Cardiac muscle cell (in vitro differentiated cells and primary cell): ENCODE results near the gene CASK. TPM values are rescaled to one million over a fixed set of nuclear protein-coding genes. Genes with fewer than 3 reads are reported as not detected.
"Not testable (repeated sequence)": the region's sequence is repeated elsewhere in the genome, so short reads cannot be mapped to it uniquely, and the experiment has no call there.

ENCODE experiments used
- DNase-seq, 2 donors: peaks; one replicate each; pipeline versions ENCODE4 v3.0.0 to v3.0.0-alpha.2; 2010 to 2017; ENCODE audit warnings: low read depth in 1 of 2, low spot score in 1 of 2
- H3K27ac ChIP-seq: fragments of 200-600 bp; sonication (generic); 2 replicates; pipeline ENCODE4 v1.5.1; 2016
- H3K27me3 ChIP-seq: fragments of 200-600 bp; sonication (generic); 2 replicates; pipeline ENCODE4 v1.6.0; 2016; ENCODE audit warnings: control low read depth
- H3K36me3 ChIP-seq: fragments of 200-600 bp; sonication (generic); 2 replicates; pipeline ENCODE4 v1.5.1; 2016; ENCODE audit warnings: control low read depth
- H3K4me1 ChIP-seq: fragments of 200-600 bp; sonication (generic); 2 replicates; pipeline ENCODE4 v1.8.1; 2017; ENCODE audit warnings: low read depth, mild to moderate bottlenecking, mixed run types
- H3K4me3 ChIP-seq: fragments of 200-600 bp; sonication (generic); 2 replicates; pipeline ENCODE4 v1.5.1; 2016; ENCODE audit warnings: mild to moderate bottlenecking
- H3K9me3 ChIP-seq: fragments of 200-600 bp; sonication (generic); 2 replicates; pipeline ENCODE4 v1.5.1; 2017; ENCODE audit warnings: low read depth, mild to moderate bottlenecking, control low read depth
- polyA plus RNA-seq: library from polyadenylated mRNA; unstranded; fragments of >200 nt; fragmentation: Nextera tagmentation; extraction: Ambion mirVana; gene quantifications from 2 replicates; pipeline ENCODE4 v1.2.1, GENCODE V29; 2016
- total RNA-seq: library from RNA; depleted of rRNA; stranded (reverse); fragments of >200 nt; gene quantifications from 2 replicates; pipeline ENCODE4 v1.2.3, GENCODE V29; 2016
- TF ChIP-seq, protein P1 (sequence below): IDR thresholded peaks from 2 replicates; pipeline ENCODE4 v1.5.1; 2012; ENCODE audit warnings: low read depth, mild to moderate bottlenecking, low read length

Gene CASK
- total and polyA plus RNA-seq, 2 experiments from 2014 or later = 40.0 to 44.6 TPM

DNA sequence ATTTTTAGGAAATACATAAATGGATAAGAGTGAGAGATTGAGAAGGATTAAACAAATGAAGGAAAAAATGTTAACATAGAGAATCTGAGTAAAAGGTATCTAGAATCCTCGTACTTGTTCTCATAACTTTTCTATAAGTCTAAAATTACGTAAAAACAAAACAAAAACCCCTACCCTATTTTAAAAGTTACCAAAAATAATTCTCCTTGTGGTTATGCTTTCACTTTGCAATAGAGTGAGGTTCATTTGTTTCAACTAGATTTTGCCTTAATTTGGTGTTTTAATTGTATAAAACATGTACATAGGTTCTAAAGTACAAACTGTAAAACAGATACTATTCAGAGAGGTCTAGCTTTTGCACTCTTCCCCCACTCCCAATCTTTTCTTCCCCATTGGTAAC, 238.4 kb downstream of the CASK start:
- TF ChIP-seq, protein P1, sequence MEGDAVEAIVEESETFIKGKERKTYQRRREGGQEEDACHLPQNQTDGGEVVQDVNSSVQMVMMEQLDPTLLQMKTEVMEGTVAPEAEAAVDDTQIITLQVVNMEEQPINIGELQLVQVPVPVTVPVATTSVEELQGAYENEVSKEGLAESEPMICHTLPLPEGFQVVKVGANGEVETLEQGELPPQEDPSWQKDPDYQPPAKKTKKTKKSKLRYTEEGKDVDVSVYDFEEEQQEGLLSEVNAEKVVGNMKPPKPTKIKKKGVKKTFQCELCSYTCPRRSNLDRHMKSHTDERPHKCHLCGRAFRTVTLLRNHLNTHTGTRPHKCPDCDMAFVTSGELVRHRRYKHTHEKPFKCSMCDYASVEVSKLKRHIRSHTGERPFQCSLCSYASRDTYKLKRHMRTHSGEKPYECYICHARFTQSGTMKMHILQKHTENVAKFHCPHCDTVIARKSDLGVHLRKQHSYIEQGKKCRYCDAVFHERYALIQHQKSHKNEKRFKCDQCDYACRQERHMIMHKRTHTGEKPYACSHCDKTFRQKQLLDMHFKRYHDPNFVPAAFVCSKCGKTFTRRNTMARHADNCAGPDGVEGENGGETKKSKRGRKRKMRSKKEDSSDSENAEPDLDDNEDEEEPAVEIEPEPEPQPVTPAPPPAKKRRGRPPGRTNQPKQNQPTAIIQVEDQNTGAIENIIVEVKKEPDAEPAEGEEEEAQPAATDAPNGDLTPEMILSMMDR = no peak
- no peaks in the 10 kb centered on the region for H3K4me1 ChIP-seq
- no peak overlapping the region for H3K4me3 ChIP-seq
- no peak for DNase-seq
- H3K27me3 ChIP-seq = no peaks in the 10 kb centered on the region
- H3K36me3 ChIP-seq = no peaks in the 10 kb centered on the region
- H3K9me3 ChIP-seq = no peaks in the 10 kb centered on the region
- no peak overlapping the region for H3K27ac ChIP-seq

DNA sequence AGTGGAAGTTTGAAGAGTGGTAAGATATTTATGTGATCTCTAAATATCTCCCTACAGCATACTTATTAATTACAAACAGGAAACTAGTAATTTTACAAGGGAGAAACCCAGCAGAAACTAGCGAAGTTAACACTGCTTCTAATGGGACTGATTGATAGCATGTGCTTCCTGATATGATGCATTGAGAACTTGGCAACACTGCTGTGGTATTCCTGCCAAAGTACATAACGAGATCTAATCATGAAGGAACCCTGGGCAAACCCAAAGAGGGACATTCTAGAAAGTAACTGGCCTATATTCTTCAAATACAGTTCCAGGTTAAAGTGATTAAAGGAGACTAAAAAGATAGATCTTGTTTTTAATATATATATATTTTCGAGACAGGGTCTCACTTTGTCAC, 239.2 kb downstream of the CASK start:
- no peak overlapping the region for H3K4me3 ChIP-seq
- no peaks in the 10 kb centered on the region for H3K27me3 ChIP-seq
- H3K36me3 ChIP-seq = no peaks in the 10 kb centered on the region
- peak in 1 of 2 donors; percentile 32 for DNase-seq
- no peak overlapping the region for H3K27ac ChIP-seq
- TF ChIP-seq, protein P1 = no peak
- H3K4me1 ChIP-seq = no peaks in the 10 kb centered on the region
- no peaks in the 10 kb centered on the region for H3K9me3 ChIP-seq

DNA sequence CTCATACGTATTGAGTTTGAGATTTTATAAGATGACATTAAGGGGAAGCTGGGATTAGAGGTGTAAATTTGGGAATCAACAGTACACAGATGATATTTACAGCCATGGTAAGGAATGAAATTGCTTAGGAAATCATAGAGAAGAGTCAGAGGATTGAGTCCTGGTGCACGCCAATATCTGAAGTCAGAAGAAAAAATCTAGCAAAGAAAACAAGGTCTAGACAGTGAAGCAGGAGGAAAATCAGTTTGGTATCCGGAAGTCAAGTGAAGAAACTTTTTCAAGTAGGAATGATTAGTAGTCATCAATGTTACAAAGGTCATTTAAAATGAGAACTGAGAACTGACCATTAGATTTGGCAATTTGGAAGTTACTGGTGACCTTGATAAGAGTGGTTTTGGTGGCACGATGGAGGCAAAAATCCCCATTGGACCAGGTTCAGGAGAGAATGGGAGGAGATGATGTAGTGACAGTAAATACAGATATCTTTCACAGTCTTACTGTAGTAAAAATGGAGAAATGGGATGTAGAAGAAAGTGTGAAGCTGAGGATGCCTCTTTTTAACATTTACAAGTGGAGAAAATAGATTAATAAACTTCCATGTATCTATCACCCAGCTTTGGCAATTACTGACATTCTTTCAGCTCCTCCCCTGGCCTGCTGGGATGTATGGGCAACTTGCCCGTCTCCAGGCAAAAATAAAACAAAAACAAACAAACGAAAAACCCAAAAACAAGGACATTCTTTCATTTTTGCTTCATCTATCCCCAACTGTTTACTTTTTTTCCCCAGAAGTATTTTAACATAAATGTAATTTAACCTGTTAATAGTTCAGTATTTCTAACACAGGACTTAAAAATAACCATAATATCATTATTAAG, 245.9 kb downstream of the CASK start:
- H3K36me3 ChIP-seq = no peaks in the 10 kb centered on the region
- H3K27ac ChIP-seq = no peak overlapping the region
- no peaks in the 10 kb centered on the region for H3K9me3 ChIP-seq
- TF ChIP-seq, protein P1 = no peak
- no peaks in the 10 kb centered on the region for H3K27me3 ChIP-seq
- no peak overlapping the region for H3K4me3 ChIP-seq
- H3K4me1 ChIP-seq = no peaks in the 10 kb centered on the region
- peak in 1 of 2 donors; percentile 27 for DNase-seq

- H3K36me3 ChIP-seq, H3K4me1 ChIP-seq, H3K27me3 ChIP-seq, DNase-seq, H3K4me3 ChIP-seq, H3K27ac ChIP-seq, H3K9me3 ChIP-seq: not testable (repeated sequence)
Measured at GRCh38 chrX:41676361-41676760, 247.0 kb downstream of the CASK start.

DNA sequence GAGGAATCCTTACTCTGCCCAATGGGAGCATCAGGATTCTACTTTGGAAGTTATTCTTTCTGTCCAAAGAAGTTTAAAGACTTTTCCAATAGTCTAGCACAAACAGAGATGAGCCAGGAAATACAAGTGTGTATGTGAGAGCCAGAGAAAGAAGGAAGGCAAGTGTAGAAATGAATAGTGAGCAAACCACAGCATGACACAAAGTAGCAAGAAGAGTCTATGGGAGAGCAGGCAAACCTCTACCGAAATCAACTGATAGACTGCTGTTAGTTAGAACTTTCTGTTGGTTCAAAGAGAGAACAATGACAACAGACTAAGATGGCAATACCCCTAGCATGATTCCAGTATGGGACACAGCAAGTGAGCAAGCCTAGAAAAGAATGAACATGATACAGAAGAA, 250.7 kb downstream of the CASK start:
- TF ChIP-seq, protein P1 = no peak
- no peak overlapping the region for H3K4me3 ChIP-seq
- H3K36me3 ChIP-seq = peaks cover 17% of the 10 kb centered on the region
- no peaks in the 10 kb centered on the region for H3K4me1 ChIP-seq
- no peak for DNase-seq
- H3K9me3 ChIP-seq = no peaks in the 10 kb centered on the region
- H3K27me3 ChIP-seq = no peaks in the 10 kb centered on the region
- H3K27ac ChIP-seq = no peak overlapping the region

GRCh38 chrX:41671082-41671481, 252.3 kb downstream of the CASK start:
- Histone ChIP-seq H3K4me3 (no peak overlapping the region), H3K9me3 (no peaks in the 10 kb centered on the region), H3K27me3 (no peaks in the 10 kb centered on the region), H3K36me3 (peaks cover 17% of the 10 kb centered on the region), H3K27ac (no peak overlapping the region), H3K4me1 (no peaks in the 10 kb centered on the region)
- DNase-seq = no peak
- TF ChIP-seq, protein P1 = no peak
